Measurements from ENCODE around the gene IKZF3.

- TF ChIP-seq, protein P1, sequence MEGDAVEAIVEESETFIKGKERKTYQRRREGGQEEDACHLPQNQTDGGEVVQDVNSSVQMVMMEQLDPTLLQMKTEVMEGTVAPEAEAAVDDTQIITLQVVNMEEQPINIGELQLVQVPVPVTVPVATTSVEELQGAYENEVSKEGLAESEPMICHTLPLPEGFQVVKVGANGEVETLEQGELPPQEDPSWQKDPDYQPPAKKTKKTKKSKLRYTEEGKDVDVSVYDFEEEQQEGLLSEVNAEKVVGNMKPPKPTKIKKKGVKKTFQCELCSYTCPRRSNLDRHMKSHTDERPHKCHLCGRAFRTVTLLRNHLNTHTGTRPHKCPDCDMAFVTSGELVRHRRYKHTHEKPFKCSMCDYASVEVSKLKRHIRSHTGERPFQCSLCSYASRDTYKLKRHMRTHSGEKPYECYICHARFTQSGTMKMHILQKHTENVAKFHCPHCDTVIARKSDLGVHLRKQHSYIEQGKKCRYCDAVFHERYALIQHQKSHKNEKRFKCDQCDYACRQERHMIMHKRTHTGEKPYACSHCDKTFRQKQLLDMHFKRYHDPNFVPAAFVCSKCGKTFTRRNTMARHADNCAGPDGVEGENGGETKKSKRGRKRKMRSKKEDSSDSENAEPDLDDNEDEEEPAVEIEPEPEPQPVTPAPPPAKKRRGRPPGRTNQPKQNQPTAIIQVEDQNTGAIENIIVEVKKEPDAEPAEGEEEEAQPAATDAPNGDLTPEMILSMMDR (IDR thresholded peaks at IDR 0.05; ENCODE audit: low read depth, low read length) = no peak
- TF ChIP-seq EZH2phosphoT487 (IDR thresholded peaks at IDR 0.05; ENCODE audit: low read depth) = no peak
These were observed 107.6 kb downstream of the IKZF3 start for GRCh38 chr17:39756380-39757079.
